SK-N-SH (cell line): Measurements from ENCODE around the gene LRRC72. TPM values are rescaled to one million over a fixed set of nuclear protein-coding genes. Genes with fewer than 3 reads are reported as not detected.

Experiments used
- CTCF ChIA-PET: fragments of 300-600, 350-600 bp; formaldehyde crosslinking; extraction: SDS; loops from one replicate; lab custom pipeline; 2021; lab: Yijun Ruan, JAX
- POLR2A ChIA-PET: fragments of 350-600 bp; sonication (Branson Sonifier 250); formaldehyde crosslinking; extraction: SDS; loops from one replicate; lab custom pipeline; 2020; ENCODE audit warnings: antibody characterized with exemption, inconsistent platforms; lab: Yijun Ruan, JAX
- DNase-seq: peaks from one replicate; pipeline ENCODE4 v3.0.0; 2012
- H2AFZ ChIP-seq: fragments of 200-600 bp; sonication (generic); 2 replicates; pipeline ENCODE4 v1.8.1; 2016; ENCODE audit warnings: antibody characterized with exemption, mild to moderate bottlenecking, low read depth
- H3F3A ChIP-seq: fragments of 200-600 bp; sonication (generic); replicated peaks from 2 replicates; pipeline ENCODE3; 2016; ENCODE audit warnings: antibody characterized with exemption, mild to moderate bottlenecking; ENCODE audit not compliant: insufficient read depth
- H3K27ac ChIP-seq, 2 experiments: fragments of 200-500 bp in 1 of 2; fragments of 200-600 bp in 1 of 2; sonication (Bioruptor generic) in 1 of 2; sonication (generic), shearing (Covaris generic) in 1 of 2; 2 replicates each; pipeline versions ENCODE4 v1.5.1 to v1.6.1; 2014 to 2016; ENCODE audit warnings: low read depth in 2 of 2, inconsistent platforms in 1 of 2, low read length in 1 of 2, mild to moderate bottlenecking in 1 of 2, mixed read lengths in 1 of 2
- H3K27me3 ChIP-seq: fragments of 200-600 bp; sonication (generic), shearing (Covaris generic); 2 replicates; pipeline ENCODE4 v1.6.1; 2016; ENCODE audit warnings: mixed run types; ENCODE audit not compliant: insufficient read depth
- H3K36me3 ChIP-seq, 2 experiments: fragments of 200-500 bp in 1 of 2; fragments of 200-600 bp in 1 of 2; sonication (Bioruptor generic) in 1 of 2; sonication (generic) in 1 of 2; replicated peaks in 1 of 2; 2 replicates each; pipeline versions ENCODE3 to v1.5.1; 2014 to 2016; ENCODE audit warnings: low read length in 1 of 2, mild to moderate bottlenecking in 1 of 2; ENCODE audit not compliant: insufficient read depth in 2 of 2, control insufficient read depth in 1 of 2
- H3K4me1 ChIP-seq, 2 experiments: fragments of 200-500 bp in 1 of 2; fragments of 200-600 bp in 1 of 2; sonication (Bioruptor generic) in 1 of 2; sonication (generic), shearing (Covaris generic) in 1 of 2; 2 replicates each; pipeline versions ENCODE4 v1.5.1 to v1.6.1; 2014 to 2016; ENCODE audit warnings: low read depth in 1 of 2, low read length in 1 of 2, mixed run types in 1 of 2; ENCODE audit not compliant: insufficient read depth in 2 of 2, control insufficient read depth in 1 of 2
- H3K4me2 ChIP-seq: fragments of 200-600 bp; sonication (generic), shearing (Covaris generic); 2 replicates; pipeline ENCODE4 v1.6.1; 2017; ENCODE audit warnings: mixed run types
- H3K4me3 ChIP-seq, 2 experiments: fragments of 200-500 bp in 1 of 2; fragments of 200-600 bp in 1 of 2; sonication (Bioruptor generic) in 1 of 2; sonication (generic), shearing (Covaris generic) in 1 of 2; 2 replicates each; pipeline versions ENCODE4 v1.5.1 to v1.8.1; 2014 to 2016; ENCODE audit warnings: low read depth in 2 of 2, inconsistent platforms in 1 of 2, low read length in 1 of 2, mild to moderate bottlenecking in 1 of 2, mixed read lengths in 1 of 2, moderate library complexity in 1 of 2
- H3K79me2 ChIP-seq: fragments of 200-600 bp; sonication (generic); 2 replicates; pipeline ENCODE4 v1.8.1; 2017; ENCODE audit warnings: mild to moderate bottlenecking; ENCODE audit not compliant: insufficient read depth
- H3K9ac ChIP-seq: fragments of 200-600 bp; sonication (generic); 2 replicates; pipeline ENCODE4 v1.6.1; 2017; ENCODE audit warnings: mixed run types
- H3K9me2 ChIP-seq: fragments of 200-600 bp; sonication (generic); 2 replicates; pipeline ENCODE4 v1.6.1; 2017; ENCODE audit warnings: mixed run types
- H3K9me3 ChIP-seq: fragments of 200-600 bp; sonication (generic); 2 replicates; pipeline ENCODE4 v1.6.1; 2017; ENCODE audit warnings: mixed run types, mild to moderate bottlenecking, moderate library complexity
- H4K20me1 ChIP-seq: fragments of 200-600 bp; sonication (generic); 2 replicates; pipeline ENCODE4 v1.6.1; 2017; ENCODE audit warnings: mild to moderate bottlenecking, mixed run types; ENCODE audit not compliant: insufficient read depth
- CHD2 ChIP-seq: fragments of 150-350 bp; IDR thresholded peaks from 2 replicates; pipeline ENCODE4 v1.6.1; 2018; ENCODE audit warnings: low read length; ENCODE audit not compliant: partially characterized antibody
- ELF1 ChIP-seq: IDR thresholded peaks from 2 replicates; pipeline ENCODE4 v1.4.0; 2012
- GABPA ChIP-seq: IDR thresholded peaks from 2 replicates; pipeline ENCODE4 v1.4.0; 2012; ENCODE audit warnings: low read depth, mild to moderate bottlenecking
- JUND ChIP-seq: IDR thresholded peaks from 2 replicates; pipeline ENCODE4 v1.4.0; 2012
- MAX ChIP-seq: IDR thresholded peaks from 2 replicates; pipeline ENCODE4 v1.4.0; 2012; ENCODE audit warnings: low read depth
- NFIC ChIP-seq: IDR thresholded peaks from 2 replicates; pipeline ENCODE4 v1.4.0; 2012; ENCODE audit warnings: borderline replicate concordance
- NRF1 ChIP-seq: IDR thresholded peaks from 2 replicates; pipeline ENCODE4 v1.6.1; 2012; ENCODE audit warnings: low read depth, mild to moderate bottlenecking, low read length
- POLR2AphosphoS5 ChIP-seq: IDR thresholded peaks from 2 replicates; pipeline ENCODE4 v1.6.1; 2012; ENCODE audit warnings: low read depth, low read length
- RAD21 ChIP-seq: IDR thresholded peaks from 2 replicates; pipeline ENCODE4 v1.6.1; 2012; ENCODE audit warnings: mild to moderate bottlenecking, low read length
- RCOR1 ChIP-seq: fragments of 150-350 bp; IDR thresholded peaks from 2 replicates; pipeline ENCODE4 v1.6.1; 2017; ENCODE audit warnings: antibody characterized with exemption, low read length
- RXRA ChIP-seq: IDR thresholded peaks from 2 replicates; pipeline ENCODE4 v1.4.0; 2012; ENCODE audit warnings: low read depth, mild to moderate bottlenecking, borderline replicate concordance
- TCF12 ChIP-seq: IDR thresholded peaks from 2 replicates; pipeline ENCODE4 v1.4.0; 2012
- YY1 ChIP-seq: IDR thresholded peaks from 2 replicates; pipeline ENCODE4 v1.4.0; 2012; ENCODE audit warnings: low read depth, mild to moderate bottlenecking
- WGBS: methylation state at CpG from one replicate; pipeline ENCODE4 v1.1.6; 2017; ENCODE audit warnings: low lambda C conversion rate; 5-methylcytosine and 5-hydroxymethylcytosine counted together
- polyA plus RNA-seq, 3 experiments: library from polyadenylated mRNA; depleted of rRNA; stranded (reverse); fragments of >200 nt; gene quantifications; 2 replicates each; pipeline ENCODE4 v1.2.3, GENCODE V29; 2012
- TF ChIP-seq, protein P1 (sequence below): IDR thresholded peaks from 2 replicates; pipeline ENCODE4 v1.6.1; 2012; ENCODE audit warnings: mild to moderate bottlenecking, low read depth, low read length, moderate library complexity
- TF ChIP-seq, protein P2 (sequence below): fragments of 150-350 bp; IDR thresholded peaks from 2 replicates; pipeline ENCODE4 v1.6.1; 2017; ENCODE audit warnings: antibody characterized with exemption, low read length, low read depth, borderline replicate concordance

Gene LRRC72
- polyA plus RNA-seq, 1 of the 3 experiments (the other 2 are of a cell fraction): not detected

- no peaks in the 10 kb centered on the region for H3K79me2 ChIP-seq
- no peak overlapping the region for H2AFZ ChIP-seq
- H3K4me1 ChIP-seq: no peaks in the 10 kb centered on the region
- TF ChIP-seq RXRA: no peak
- no peak for TF ChIP-seq NFIC
- TF ChIP-seq ELF1: no peak
- TF ChIP-seq JUND: no peak
- H3K4me3 ChIP-seq: no peak overlapping the region
- H3K9me3 ChIP-seq: no peaks in the 10 kb centered on the region
- no peak overlapping the region for H3K9ac ChIP-seq
- no peak overlapping the region for H3K4me2 ChIP-seq
- no peak overlapping the region for H3K27ac ChIP-seq
- H3K27me3 ChIP-seq: no peaks in the 10 kb centered on the region
- H3K9me2 ChIP-seq: no peaks in the 10 kb centered on the region
- no peaks in the 10 kb centered on the region for H3F3A ChIP-seq
- no peaks in the 10 kb centered on the region for H4K20me1 ChIP-seq
- WGBS: 90% methylated on average over 4 of the region's 4 CpGs
- no peak for DNase-seq
- ChIA-PET CTCF (interaction anchor here (1.3 to 1.4 kb wide), 2 partner anchors 21 to 45 kb away, joined by 3 read pairs; no protein-coding TSS in a partner anchor), POLR2A (no interaction called here)
- H3K36me3 ChIP-seq: peaks cover 42 to 50% of the 10 kb centered on the region in 2 experiments
Observed at GRCh38 chr7:16609842-16610450, 83.3 kb downstream of the LRRC72 start.

- no peaks in the 10 kb centered on the region for H4K20me1 ChIP-seq
- H3K4me3 ChIP-seq: no peak overlapping the region
- no peaks in the 10 kb centered on the region for H3K9me2 ChIP-seq
- H3K9ac ChIP-seq: no peak overlapping the region
- POLR2A ChIA-PET: no interaction called here
- no peaks in the 10 kb centered on the region for H3K79me2 ChIP-seq
- no peaks in the 10 kb centered on the region for H3K27me3 ChIP-seq
- WGBS: 96% methylated on average over 2 of the region's 2 CpGs
- no peaks in the 10 kb centered on the region for H3F3A ChIP-seq
- DNase-seq: no peak
- no peak overlapping the region for H3K27ac ChIP-seq
- TF ChIP-seq NFIC: no peak
- TF ChIP-seq NRF1: no peak
- TF ChIP-seq POLR2AphosphoS5: no peak
- no peak for TF ChIP-seq CHD2
- TF ChIP-seq YY1: no peak
- TF ChIP-seq MAX: no peak
- TF ChIP-seq RCOR1: no peak
- no peak for TF ChIP-seq RAD21
- TF ChIP-seq TCF12: no peak
- TF ChIP-seq, protein P1, sequence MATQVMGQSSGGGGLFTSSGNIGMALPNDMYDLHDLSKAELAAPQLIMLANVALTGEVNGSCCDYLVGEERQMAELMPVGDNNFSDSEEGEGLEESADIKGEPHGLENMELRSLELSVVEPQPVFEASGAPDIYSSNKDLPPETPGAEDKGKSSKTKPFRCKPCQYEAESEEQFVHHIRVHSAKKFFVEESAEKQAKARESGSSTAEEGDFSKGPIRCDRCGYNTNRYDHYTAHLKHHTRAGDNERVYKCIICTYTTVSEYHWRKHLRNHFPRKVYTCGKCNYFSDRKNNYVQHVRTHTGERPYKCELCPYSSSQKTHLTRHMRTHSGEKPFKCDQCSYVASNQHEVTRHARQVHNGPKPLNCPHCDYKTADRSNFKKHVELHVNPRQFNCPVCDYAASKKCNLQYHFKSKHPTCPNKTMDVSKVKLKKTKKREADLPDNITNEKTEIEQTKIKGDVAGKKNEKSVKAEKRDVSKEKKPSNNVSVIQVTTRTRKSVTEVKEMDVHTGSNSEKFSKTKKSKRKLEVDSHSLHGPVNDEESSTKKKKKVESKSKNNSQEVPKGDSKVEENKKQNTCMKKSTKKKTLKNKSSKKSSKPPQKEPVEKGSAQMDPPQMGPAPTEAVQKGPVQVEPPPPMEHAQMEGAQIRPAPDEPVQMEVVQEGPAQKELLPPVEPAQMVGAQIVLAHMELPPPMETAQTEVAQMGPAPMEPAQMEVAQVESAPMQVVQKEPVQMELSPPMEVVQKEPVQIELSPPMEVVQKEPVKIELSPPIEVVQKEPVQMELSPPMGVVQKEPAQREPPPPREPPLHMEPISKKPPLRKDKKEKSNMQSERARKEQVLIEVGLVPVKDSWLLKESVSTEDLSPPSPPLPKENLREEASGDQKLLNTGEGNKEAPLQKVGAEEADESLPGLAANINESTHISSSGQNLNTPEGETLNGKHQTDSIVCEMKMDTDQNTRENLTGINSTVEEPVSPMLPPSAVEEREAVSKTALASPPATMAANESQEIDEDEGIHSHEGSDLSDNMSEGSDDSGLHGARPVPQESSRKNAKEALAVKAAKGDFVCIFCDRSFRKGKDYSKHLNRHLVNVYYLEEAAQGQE: no peak
- TF ChIP-seq GABPA: no peak
- TF ChIP-seq, protein P2, sequence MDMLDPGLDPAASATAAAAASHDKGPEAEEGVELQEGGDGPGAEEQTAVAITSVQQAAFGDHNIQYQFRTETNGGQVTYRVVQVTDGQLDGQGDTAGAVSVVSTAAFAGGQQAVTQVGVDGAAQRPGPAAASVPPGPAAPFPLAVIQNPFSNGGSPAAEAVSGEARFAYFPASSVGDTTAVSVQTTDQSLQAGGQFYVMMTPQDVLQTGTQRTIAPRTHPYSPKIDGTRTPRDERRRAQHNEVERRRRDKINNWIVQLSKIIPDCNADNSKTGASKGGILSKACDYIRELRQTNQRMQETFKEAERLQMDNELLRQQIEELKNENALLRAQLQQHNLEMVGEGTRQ: no peak
- TF ChIP-seq, all 33 proteins: peak for 0
- Histone ChIP-seq H2AFZ (no peak overlapping the region), H3K36me3 (peaks cover 49 to 57% of the 10 kb centered on the region in 2 experiments), H3K4me1 (no peaks in the 10 kb centered on the region), H3K4me2 (no peak overlapping the region), H3K9me3 (no peaks in the 10 kb centered on the region)
- CTCF ChIA-PET: no interaction called here
Observed at GRCh38 chr7:16611711-16612110, 85.1 kb downstream of the LRRC72 start.
